ENCODE data around the gene C19orf25. TPM values are rescaled to one million over a fixed set of nuclear protein-coding genes. Genes with fewer than 3 reads are reported as not detected.
A peak's percentile ranks its signal among the peaks of the same experiment; 100 is the strongest.

The C19orf25 gene
- total and polyA plus RNA-seq, 2 donors (not counting 1 experiment from before 2014, with no cell fraction given): 34.2 to 68.3 TPM

- Histone ChIP-seq H3K9ac (ENCODE audit: low read length) (no peak overlapping the region), H2AFZ (ENCODE audit: insufficient read depth, low read depth, low read length, poor library complexity, severe bottlenecking) (no peak overlapping the region), H3K27ac (ENCODE audit: low read length in 2 of 2) (no peak overlapping the region), H3K9me3 (ENCODE audit: control extremely low read depth in 1 of 3, control insufficient read depth in 2 of 3, insufficient read depth in 1 of 3, low read length in 2 of 3) (peaks cover 0 to 3% (median 0%) of the 10 kb centered on the region in 3 donors), H3K79me2 (ENCODE audit: control insufficient read depth, insufficient read depth, low read length) (peaks cover 19% of the 10 kb centered on the region), H3K4me1 (ENCODE audit: control insufficient read depth in 2 of 2, insufficient read depth in 2 of 2, low read length in 2 of 2) (peaks cover 43 to 44% of the 10 kb centered on the region in 2 donors), H3K36me3 (replicated peaks in 1 of 2; ENCODE audit: control extremely low read depth in 1 of 2, control insufficient read depth in 1 of 2, extremely low read depth in 1 of 2, insufficient read depth in 2 of 2, low read length in 1 of 2) (peaks cover 0 to 2% of the 10 kb centered on the region in 2 experiments), H4K20me1 (ENCODE audit: control insufficient read depth, insufficient read depth, low read length, poor library complexity, severe bottlenecking) (peaks cover 81% of the 10 kb centered on the region), H3K4me2 (replicated peaks; ENCODE audit: low read depth, low read length, poor library complexity, severe bottlenecking) (peak overlapping the region; percentile 98), H3K4me3 (ENCODE audit: control extremely low read depth in 1 of 5, extremely low read depth in 1 of 5, insufficient read depth in 1 of 5, low read depth in 2 of 5, low read length in 4 of 5) (no peak overlapping the region), H3K27me3 (replicated peaks in 1 of 4; ENCODE audit: control extremely low read depth in 1 of 4, control insufficient read depth in 3 of 4, insufficient read depth in 4 of 4, low read length in 3 of 4) (peaks cover 0 to 44% (median 13%) of the 10 kb centered on the region in 4 experiments)
- H3K4me1 Mint-ChIP-seq: peaks cover 24% of the 10 kb centered on the region
- H3K9me3 Mint-ChIP-seq (ENCODE audit: insufficient read depth): no peaks in the 10 kb centered on the region
- DNase-seq (no peak), ATAC-seq (ENCODE audit: low read depth) (no peak)
- ChIA-PET CTCF (interaction anchor here (0.8 to 1.3 kb wide), 3 partner anchors 14 to 76 kb away, joined by 3 to 4 read pairs (median 3); no protein-coding TSS in a partner anchor), POLR2A (interaction anchor here (1.2 kb wide), 1 partner anchor 10 kb away, joined by 5 read pairs; no protein-coding TSS in a partner anchor)
- WGBS (ENCODE audit: insufficient coverage): 73% methylated on average over 41 of the region's 44 CpGs
- TF ChIP-seq EZH2 (IDR thresholded peaks at IDR 0.05; ENCODE audit: borderline replicate concordance, insufficient read depth, low read depth, low read length, poor library complexity, severe bottlenecking): no peak
- TF ChIP-seq CTCF (IDR thresholded peaks at IDR 0.05): no peak
- intact Hi-C loops (cut with micrococcal nuclease): no loop called here
- peak overlapping the region; percentile 41 for H3K4me3 Mint-ChIP-seq
- peaks cover 3% of the 10 kb centered on the region for H3K27me3 Mint-ChIP-seq
- no peak overlapping the region for H3K27ac Mint-ChIP-seq
Measured at GRCh38 chr19:1472231-1473084, 6.6 kb downstream of the C19orf25 start.

All from B cell (primary cell).